ENCODE measurements around the gene ERGIC1. TPM values are rescaled to one million over a fixed set of nuclear protein-coding genes. Genes with fewer than 3 reads are reported as not detected.

The ERGIC1 gene
- total RNA-seq, 1 donor from 2014 or later: 46.4 TPM

- Histone ChIP-seq H3K36me3 (ENCODE audit: control insufficient read depth in 3 of 3, insufficient read depth in 3 of 3, low read length in 3 of 3) (peaks cover 4 to 14% (median 7%) of the 10 kb centered on the region in 3 donors), H3K9ac (ENCODE audit: low read depth in 1 of 3, low read length in 3 of 3) (no peak overlapping the region), H3K9me3 (ENCODE audit: control insufficient read depth in 3 of 3, low read length in 3 of 3) (no peaks in the 10 kb centered on the region)
These were observed 154.2 kb downstream of the ERGIC1 start for GRCh38 chr5:172988276-172988675.

GRCh38 chr5:172990776-172991175 lies 156.7 kb downstream of the ERGIC1 start:
- Histone ChIP-seq H3K9ac (ENCODE audit: low read depth in 1 of 3, low read length in 3 of 3) (no peak overlapping the region), H3K4me1 (ENCODE audit: control insufficient read depth in 3 of 3, insufficient read depth in 3 of 3, low read length in 3 of 3) (peaks cover 2 to 4% (median 2%) of the 10 kb centered on the region in 3 donors), H3K27me3 (ENCODE audit: control insufficient read depth in 3 of 3, insufficient read depth in 3 of 3, low read length in 3 of 3) (no peaks in the 10 kb centered on the region), H3K36me3 (ENCODE audit: control insufficient read depth in 3 of 3, insufficient read depth in 3 of 3, low read length in 3 of 3) (peaks cover 15 to 20% (median 16%) of the 10 kb centered on the region in 3 donors), H3K4me3 (ENCODE audit: low read length in 3 of 3) (no peak overlapping the region), H3K27ac (ENCODE audit: low read depth, low read length) (no peak overlapping the region), H3K9me3 (ENCODE audit: control insufficient read depth in 3 of 3, low read length in 3 of 3) (no peaks in the 10 kb centered on the region)

More at GRCh38 chr5:172988276-172988675, 154.2 kb downstream of the ERGIC1 start:
- H3K27ac ChIP-seq (ENCODE audit: low read depth, low read length): no peak overlapping the region
- no peaks in the 10 kb centered on the region for H3K27me3 ChIP-seq (ENCODE audit: control insufficient read depth in 3 of 3, insufficient read depth in 3 of 3, low read length in 3 of 3)
- H3K4me1 ChIP-seq (ENCODE audit: control insufficient read depth in 3 of 3, insufficient read depth in 3 of 3, low read length in 3 of 3): peaks cover 8 to 14% (median 9%) of the 10 kb centered on the region in 3 donors
- no peak overlapping the region for H3K4me3 ChIP-seq (ENCODE audit: low read length in 3 of 3)

GRCh38 chr5:172994405-172994804 lies 160.4 kb downstream of the ERGIC1 start:
- Histone ChIP-seq H3K9me3 (ENCODE audit: control insufficient read depth in 3 of 3, low read length in 3 of 3) (no peaks in the 10 kb centered on the region), H3K36me3 (ENCODE audit: control insufficient read depth in 3 of 3, insufficient read depth in 3 of 3, low read length in 3 of 3) (peaks cover 16 to 24% (median 17%) of the 10 kb centered on the region in 3 donors), H3K9ac (ENCODE audit: low read depth in 1 of 3, low read length in 3 of 3) (no peak overlapping the region), H3K27ac (ENCODE audit: low read depth, low read length) (no peak overlapping the region), H3K4me3 (ENCODE audit: low read length in 3 of 3) (no peak overlapping the region), H3K4me1 (ENCODE audit: control insufficient read depth in 3 of 3, insufficient read depth in 3 of 3, low read length in 3 of 3) (peaks cover 0 to 1% (median 0%) of the 10 kb centered on the region in 3 donors), H3K27me3 (ENCODE audit: control insufficient read depth in 3 of 3, insufficient read depth in 3 of 3, low read length in 3 of 3) (no peaks in the 10 kb centered on the region)

- H3K9me3 ChIP-seq (ENCODE audit: control insufficient read depth in 3 of 3, low read length in 3 of 3): no peaks in the 10 kb centered on the region
- H3K9ac ChIP-seq (ENCODE audit: low read depth in 1 of 3, low read length in 3 of 3): no peak overlapping the region
- peaks cover 14 to 24% (median 15%) of the 10 kb centered on the region in 3 donors for H3K4me1 ChIP-seq (ENCODE audit: control insufficient read depth in 3 of 3, insufficient read depth in 3 of 3, low read length in 3 of 3)
- H3K36me3 ChIP-seq (ENCODE audit: control insufficient read depth in 3 of 3, insufficient read depth in 3 of 3, low read length in 3 of 3): peaks cover 12 to 17% (median 14%) of the 10 kb centered on the region in 3 donors
- no peak overlapping the region for H3K4me3 ChIP-seq (ENCODE audit: low read length in 3 of 3)
- H3K27ac ChIP-seq (ENCODE audit: low read depth, low read length): no peak overlapping the region
- no peaks in the 10 kb centered on the region for H3K27me3 ChIP-seq (ENCODE audit: control insufficient read depth in 3 of 3, insufficient read depth in 3 of 3, low read length in 3 of 3)
These were observed 165.4 kb downstream of the ERGIC1 start for GRCh38 chr5:172999372-172999973.

GRCh38 chr5:172999974-173000373 lies 165.9 kb downstream of the ERGIC1 start:
- peak overlapping the region in 1 of 3 donors; percentile 47 for H3K9ac ChIP-seq (ENCODE audit: low read depth in 1 of 3, low read length in 3 of 3)
- H3K27me3 ChIP-seq (ENCODE audit: control insufficient read depth in 3 of 3, insufficient read depth in 3 of 3, low read length in 3 of 3): no peaks in the 10 kb centered on the region
- no peak overlapping the region for H3K4me3 ChIP-seq (ENCODE audit: low read length in 3 of 3)
- H3K36me3 ChIP-seq (ENCODE audit: control insufficient read depth in 3 of 3, insufficient read depth in 3 of 3, low read length in 3 of 3): peaks cover 12 to 14% (median 12%) of the 10 kb centered on the region in 3 donors
- peaks cover 14 to 27% (median 15%) of the 10 kb centered on the region in 3 donors for H3K4me1 ChIP-seq (ENCODE audit: control insufficient read depth in 3 of 3, insufficient read depth in 3 of 3, low read length in 3 of 3)
- H3K27ac ChIP-seq (ENCODE audit: low read depth, low read length): no peak overlapping the region
- no peaks in the 10 kb centered on the region for H3K9me3 ChIP-seq (ENCODE audit: control insufficient read depth in 3 of 3, low read length in 3 of 3)

GRCh38 chr5:173001229-173001841 lies 167.3 kb downstream of the ERGIC1 start:
- H3K9me3 ChIP-seq (ENCODE audit: control insufficient read depth in 3 of 3, low read length in 3 of 3): no peaks in the 10 kb centered on the region
- H3K27ac ChIP-seq (ENCODE audit: low read depth, low read length): no peak overlapping the region
- H3K36me3 ChIP-seq (ENCODE audit: control insufficient read depth in 3 of 3, insufficient read depth in 3 of 3, low read length in 3 of 3): peaks cover 0 to 2% (median 0%) of the 10 kb centered on the region in 3 donors
- H3K27me3 ChIP-seq (ENCODE audit: control insufficient read depth in 3 of 3, insufficient read depth in 3 of 3, low read length in 3 of 3): no peaks in the 10 kb centered on the region
- no peak overlapping the region for H3K9ac ChIP-seq (ENCODE audit: low read depth in 1 of 3, low read length in 3 of 3)
- no peak overlapping the region for H3K4me3 ChIP-seq (ENCODE audit: low read length in 3 of 3)
- H3K4me1 ChIP-seq (ENCODE audit: control insufficient read depth in 3 of 3, insufficient read depth in 3 of 3, low read length in 3 of 3): peaks cover 14 to 27% (median 15%) of the 10 kb centered on the region in 3 donors

Small RNAs within 50 kb of the gene (small RNA-seq; reads per million reads assigned to genes)
- not detected for gene AC022217.4

Other genes starting within 250 kb of the ERGIC1 start
- gene NEURL1B, start 193.0 kb upstream of the ERGIC1 start, total RNA-seq: 23.0 TPM
- gene DUSP1, start 63.1 kb upstream of the ERGIC1 start, total RNA-seq: 67.3 TPM
- gene RPL26L1, start 125.2 kb downstream of the ERGIC1 start, total RNA-seq: 11.5 TPM
- 91.3 TPM for gene ATP6V0E1, start 149.5 kb downstream of the ERGIC1 start, total RNA-seq
- 12.0 TPM for gene CREBRF, start 222.1 kb downstream of the ERGIC1 start, total RNA-seq

Measured in skeletal muscle tissue (tissue), 5 donors.